Stimulated activated CD8-positive, alpha-beta memory T cell treated with anti-CD3 and anti-CD28 coated beads, Interleukin-4, amount 100 ng/mL, for 24 hours (primary cell): ENCODE data around the gene LGALS16.
"Not testable (repeated sequence)": the region's sequence is repeated elsewhere in the genome, so short reads cannot be mapped to it uniquely, and the experiment has no call there.

Experiments used
- DNase-seq: peaks from one replicate; pipeline ENCODE4 v3.0.0-alpha.2; 2020; ENCODE audit warnings: low read depth

LGALS16 gene

GRCh38 chr19:39655613-39656012 lies at the start of gene LGALS16:
Gene LGALS16, plus strand, starts transcription at chr19:39655913. Its CDS starts 49 bp downstream, at chr19:39655962.
- no peak for DNase-seq

GRCh38 chr19:39607021-39607420 lies 48.7 kb upstream of the LGALS16 start:
- DNase-seq = no peak

GRCh38 chr19:39607561-39607960 lies 48.2 kb upstream of the LGALS16 start:
- no peak for DNase-seq

- no peak for DNase-seq
These were observed 42.1 kb upstream of the LGALS16 start for GRCh38 chr19:39613597-39613996.

- DNase-seq = no peak
These were observed 38.0 kb upstream of the LGALS16 start for GRCh38 chr19:39617745-39618144.

- no peak for DNase-seq
These were observed 31.8 kb upstream of the LGALS16 start for GRCh38 chr19:39623946-39624345.

GRCh38 chr19:39627631-39628030 lies 28.1 kb upstream of the LGALS16 start:
- not testable (repeated sequence) for DNase-seq

- DNase-seq = no peak
These were observed 24.5 kb upstream of the LGALS16 start for GRCh38 chr19:39631178-39631577.

- no peak for DNase-seq
These were observed 24.1 kb upstream of the LGALS16 start for GRCh38 chr19:39631626-39632025.

- no peak for DNase-seq
These were observed 17.8 kb upstream of the LGALS16 start for GRCh38 chr19:39637891-39638290.

- no peak for DNase-seq
These were observed 13.9 kb upstream of the LGALS16 start for GRCh38 chr19:39641773-39642172.

GRCh38 chr19:39643591-39643990 lies 12.1 kb upstream of the LGALS16 start:
- no peak for DNase-seq

- peak; percentile 2 for DNase-seq
These were observed 9.8 kb upstream of the LGALS16 start for GRCh38 chr19:39645800-39646411.

- DNase-seq = no peak
These were observed 7.8 kb upstream of the LGALS16 start for GRCh38 chr19:39647918-39648317.

GRCh38 chr19:39659791-39660190 lies 4.1 kb downstream of the LGALS16 start:
- DNase-seq = no peak

- DNase-seq = no peak
These were observed 4.9 kb downstream of the LGALS16 start for GRCh38 chr19:39660661-39661060.

GRCh38 chr19:39661565-39661964 lies 5.9 kb downstream of the LGALS16 start:
- DNase-seq = no peak

- DNase-seq = not testable (repeated sequence)
These were observed 14.1 kb downstream of the LGALS16 start for GRCh38 chr19:39669860-39670259.

GRCh38 chr19:39670998-39671397 lies 15.3 kb downstream of the LGALS16 start:
- no peak for DNase-seq

- no peak for DNase-seq
These were observed 16.1 kb downstream of the LGALS16 start for GRCh38 chr19:39671739-39672363.

- DNase-seq = no peak
These were observed 16.8 kb downstream of the LGALS16 start for GRCh38 chr19:39672473-39672872.

- DNase-seq = not testable (repeated sequence)
These were observed 18.1 kb downstream of the LGALS16 start for GRCh38 chr19:39673862-39674261.

GRCh38 chr19:39676004-39676403 lies 20.3 kb downstream of the LGALS16 start:
- DNase-seq = no peak
